Endothelial cell of umbilical vein (primary cell): ENCODE results near the gene KIAA0232. TPM values are rescaled to one million over a fixed set of nuclear protein-coding genes. Genes with fewer than 3 reads are reported as not detected.

Experiments used
- BruUV-seq: library from RNA; stranded (reverse); fragments of 400-500 nt; replicated peaks from 2 replicates; lab custom pipeline; 2021; lab: Mats Ljungman, UMichigan
- CTCF ChIA-PET: fragments of 300-600, 350-600 bp; sonication (Branson Sonifier 250); formaldehyde crosslinking; loops from one replicate; lab custom pipeline; 2021; ENCODE audit warnings: antibody characterized with exemption, inconsistent platforms; lab: Charles Lee
- POLR2A ChIA-PET: fragments of 300-600, 350-600 bp; sonication (Branson Sonifier 250); formaldehyde crosslinking; loops from one replicate; lab custom pipeline; 2021; ENCODE audit warnings: antibody characterized with exemption, inconsistent platforms; lab: Charles Lee
- DNase-seq: peaks from one replicate; pipeline ENCODE4 v3.0.0-alpha.2; 2011; ENCODE audit warnings: low read depth, low spot score
- FAIRE-seq: peaks from 2 replicates; lab custom pipeline; 2011; peaks lifted over from hg19 to GRCh38; lab: Jason Lieb, UNC
- H2AFZ ChIP-seq: 2 replicates; pipeline ENCODE4 v1.6.0; 2012; ENCODE audit warnings: low read depth, low read length, control low read depth, inconsistent platforms
- H3K27ac ChIP-seq: 2 replicates; pipeline ENCODE4 v1.5.1; 2011; ENCODE audit warnings: low read depth, mild to moderate bottlenecking, control low read depth, low read length, moderate library complexity; ENCODE audit not compliant: insufficient read depth
- H3K27me3 ChIP-seq, 2 experiments: 2 replicates each; pipeline versions ENCODE4 v1.6.0 to v1.6.1; 2011; ENCODE audit warnings: low read length in 2 of 2, mixed read lengths in 1 of 2; ENCODE audit not compliant: control insufficient read depth in 2 of 2, insufficient read depth in 2 of 2
- H3K36me3 ChIP-seq, 2 experiments: 2 replicates in 1 of 2; 3 replicates in 1 of 2; pipeline ENCODE4 v1.5.1; 2011; ENCODE audit warnings: low read length in 2 of 2, mild to moderate bottlenecking in 1 of 2, moderate library complexity in 1 of 2; ENCODE audit not compliant: control insufficient read depth in 2 of 2, insufficient read depth in 2 of 2; ENCODE audit errors: extremely low read depth in 1 of 2
- H3K4me1 ChIP-seq: 3 replicates; pipeline ENCODE4 v1.5.1; 2011; ENCODE audit warnings: mild to moderate bottlenecking, low read length; ENCODE audit not compliant: control insufficient read depth, insufficient read depth; ENCODE audit errors: extremely low read depth
- H3K4me2 ChIP-seq: 2 replicates; pipeline ENCODE4 v1.6.1; 2011; ENCODE audit warnings: low read length, control low read depth, mixed read lengths; ENCODE audit not compliant: insufficient read depth
- H3K4me3 ChIP-seq, 3 experiments: fragments of 200-600 bp in 1 of 3; sonication (generic), shearing (Covaris generic) in 1 of 3; replicated peaks in 1 of 3; 2 replicates each; pipeline ENCODE4 v1.5.1; 2011 to 2016; ENCODE audit warnings: control low read depth in 3 of 3, low read length in 3 of 3, mild to moderate bottlenecking in 2 of 3, inconsistent platforms in 1 of 3, low read depth in 1 of 3, moderate library complexity in 1 of 3; ENCODE audit not compliant: insufficient read depth in 1 of 3
- H3K79me2 ChIP-seq: 2 replicates; pipeline ENCODE4 v1.6.0; 2012; ENCODE audit warnings: low read length, inconsistent platforms; ENCODE audit not compliant: control insufficient read depth, insufficient read depth
- H3K9ac ChIP-seq: replicated peaks from 2 replicates; pipeline ENCODE3; 2011; ENCODE audit warnings: low read length, control low read depth; ENCODE audit not compliant: insufficient read depth; ENCODE audit errors: extremely low read depth
- H3K9me1 ChIP-seq: replicated peaks from 3 replicates; pipeline ENCODE4 v1.6.0; 2011; ENCODE audit warnings: mild to moderate bottlenecking, low read length; ENCODE audit not compliant: control insufficient read depth, insufficient read depth; ENCODE audit errors: extremely low read depth
- H3K9me3 ChIP-seq: replicated peaks from 2 replicates; pipeline ENCODE4 v1.5.1; 2012; ENCODE audit warnings: low read length, inconsistent platforms; ENCODE audit not compliant: control insufficient read depth, insufficient read depth
- H4K20me1 ChIP-seq: replicated peaks from 2 replicates; pipeline ENCODE3; 2011; ENCODE audit warnings: mild to moderate bottlenecking, low read length; ENCODE audit not compliant: control insufficient read depth, insufficient read depth; ENCODE audit errors: extremely low read depth
- CTCF ChIP-seq, 2 donors: IDR thresholded peaks; 1 replicate in 1 of 2; 2 replicates in 1 of 2; pipeline ENCODE4 v1.5.1; 2011; ENCODE audit warnings: low read length in 2 of 2, mild to moderate bottlenecking in 2 of 2, moderate library complexity in 2 of 2, control low read depth in 1 of 2, inconsistent platforms in 1 of 2, low read depth in 1 of 2; ENCODE audit not compliant: insufficient read depth in 1 of 2; ENCODE audit errors: extremely low read depth in 1 of 2
- EZH2 ChIP-seq: IDR thresholded peaks from 2 replicates; pipeline ENCODE4 v1.6.1; 2012; ENCODE audit warnings: borderline replicate concordance, low read depth, mild to moderate bottlenecking, moderate library complexity, low read length, inconsistent platforms; ENCODE audit not compliant: severe bottlenecking
- FOS ChIP-seq: IDR thresholded peaks from 2 replicates; pipeline ENCODE4 v1.6.1; 2011; ENCODE audit warnings: mild to moderate bottlenecking, low read length, moderate library complexity, borderline replicate concordance; ENCODE audit not compliant: insufficient read depth
- GATA2 ChIP-seq: IDR thresholded peaks from 2 replicates; pipeline ENCODE4 v1.7.0; 2011; ENCODE audit warnings: low read depth, mild to moderate bottlenecking, moderate library complexity, mixed read lengths, low read length; ENCODE audit not compliant: insufficient read length, insufficient read depth
- JUN ChIP-seq: IDR thresholded peaks from 2 replicates; pipeline ENCODE4 v1.6.1; 2011; ENCODE audit warnings: borderline replicate concordance, low read depth; ENCODE audit not compliant: insufficient read length, insufficient read depth
- MAX ChIP-seq: IDR thresholded peaks from 2 replicates; pipeline ENCODE4 v1.6.1; 2011; ENCODE audit not compliant: insufficient read depth, insufficient read length
- MYC ChIP-seq: IDR thresholded peaks from one replicate; pipeline ENCODE4 v1.6.1; 2011; ENCODE audit warnings: mild to moderate bottlenecking, low read depth, low read length
- POLR2A ChIP-seq: IDR thresholded peaks from 2 replicates; pipeline ENCODE4 v1.6.1; 2012; ENCODE audit warnings: low read depth, mild to moderate bottlenecking, control low read depth, low read length
- POLR2AphosphoS5 ChIP-seq: IDR thresholded peaks from 2 replicates; pipeline ENCODE4 v1.6.1; 2012; ENCODE audit warnings: low read depth, mild to moderate bottlenecking, control low read depth, low read length, moderate library complexity; ENCODE audit not compliant: insufficient read depth
- dilution Hi-C: fragments of 300-500 bp; cut with MboI; formaldehyde crosslinking; loops from one replicate; pipeline ENCODE4 v1.15.0; 2019; ENCODE audit warnings: low sequenced_read_pairs; ENCODE audit not compliant: extremely low pct_ligation_motif_present
- intact Hi-C: fragments of 100-400 bp; cut with micrococcal nuclease; formaldehyde crosslinking; loops from one replicate; pipeline ENCODE4 v1.10.0; 2022
- polyA plus RNA-seq, 4 experiments: library from polyadenylated mRNA; depleted of rRNA in 3 of 4; stranded (reverse) in 3 of 4; unstranded in 1 of 4; fragments of >200 nt; gene quantifications; 2 replicates each; pipeline versions ENCODE4 v1.2.1 to v1.2.3, GENCODE V29; 2011 to 2012; ENCODE audit warnings: missing spikeins in 1 of 4
- total RNA-seq: library from RNA; stranded (reverse); gene quantifications from 2 replicates; pipeline ENCODE4 v1.2.3, GENCODE V29; 2021

KIAA0232 gene
- total and polyA plus RNA-seq, 2 donors (not counting 3 experiments of a cell fraction or from before 2014, with no cell fraction given), result 5.3 to 18.4 TPM

GRCh38 chr4:6840062-6840976 is 57.8 kb downstream of the KIAA0232 start:
- H3K27ac ChIP-seq, result no peak overlapping the region
- H3K79me2 ChIP-seq, result peaks cover 22% of the 10 kb centered on the region
- BruUV-seq, result no TSS peak
- H3K9me1 ChIP-seq, result no peaks in the 10 kb centered on the region
- POLR2A ChIA-PET, result no interaction called here
- no peak overlapping the region for H2AFZ ChIP-seq
- intact Hi-C loops (no loop called here), dilution Hi-C loops (no loop called here)
- no peaks in the 10 kb centered on the region for H3K4me1 ChIP-seq
- peaks cover 0 to 6% of the 10 kb centered on the region in 2 experiments for H3K36me3 ChIP-seq
- H3K9ac ChIP-seq, result no peak overlapping the region
- H4K20me1 ChIP-seq, result no peaks in the 10 kb centered on the region
- TF ChIP-seq CTCF (IDR thresholded peaks at IDR 0.05; ENCODE audit: extremely low read depth in 1 of 2, insufficient read depth in 1 of 2, low read depth in 1 of 2, low read length in 2 of 2) (no peak), POLR2AphosphoS5 (no peak), JUN (no peak), MYC (no peak), POLR2A (no peak), EZH2 (no peak), MAX (no peak), GATA2 (no peak), FOS (no peak)
- CTCF ChIA-PET, result interaction anchor here (1.8 kb wide), 1 partner anchor 151 kb away, joined by 3 read pairs; no protein-coding TSS in a partner anchor
- FAIRE-seq (no peak), DNase-seq (no peak)
- H3K27me3 ChIP-seq, result no peaks in the 10 kb centered on the region
- no peak overlapping the region for H3K4me3 ChIP-seq
- no peak overlapping the region for H3K4me2 ChIP-seq
- no peaks in the 10 kb centered on the region for H3K9me3 ChIP-seq
